DOHH2 (cell line): Measurements from ENCODE around the gene PDGFRA.

ENCODE experiments used
- H3F3A ChIP-seq: fragments of 200-600 bp; sonication (generic), shearing (Covaris generic); 2 replicates; pipeline ENCODE4 v1.6.0; 2016; ENCODE audit warnings: antibody characterized with exemption, mild to moderate bottlenecking; ENCODE audit not compliant: control insufficient read depth, insufficient read depth
- H3K27ac ChIP-seq: fragments of 200-600 bp; sonication (generic); 2 replicates; pipeline ENCODE4 v1.5.1; 2014; ENCODE audit warnings: low read depth, mild to moderate bottlenecking, low read length, moderate library complexity
- H3K27me3 ChIP-seq: fragments of 200-600 bp; sonication (generic); 2 replicates; pipeline ENCODE4 v1.6.1; 2014; ENCODE audit warnings: mild to moderate bottlenecking, low read length, mixed read lengths; ENCODE audit not compliant: control insufficient read depth
- H3K36me3 ChIP-seq: fragments of 200-600 bp; sonication (generic); 2 replicates; pipeline ENCODE4 v1.6.1; 2014; ENCODE audit warnings: mild to moderate bottlenecking, low read length, moderate library complexity, mixed read lengths; ENCODE audit not compliant: control insufficient read depth
- H3K4me1 ChIP-seq: fragments of 200-600 bp; sonication (generic); 2 replicates; pipeline ENCODE4 v1.6.1; 2014; ENCODE audit warnings: mild to moderate bottlenecking, low read length, mixed read lengths; ENCODE audit not compliant: control insufficient read depth
- H3K4me2 ChIP-seq: fragments of 200-600 bp; sonication (generic); 2 replicates; pipeline ENCODE4 v1.6.0; 2014; ENCODE audit warnings: mild to moderate bottlenecking, low read length, moderate library complexity
- H3K4me3 ChIP-seq: fragments of 200-600 bp; sonication (generic); 2 replicates; pipeline ENCODE4 v1.5.1; 2014; ENCODE audit warnings: mild to moderate bottlenecking, low read length, mixed read lengths
- H3K79me2 ChIP-seq: fragments of 200-600 bp; sonication (generic); 2 replicates; pipeline ENCODE4 v1.6.1; 2014; ENCODE audit warnings: mild to moderate bottlenecking, low read length, mixed read lengths; ENCODE audit not compliant: control insufficient read depth
- H3K9me2 ChIP-seq: fragments of 200-600 bp; sonication (generic); replicated peaks from 2 replicates; pipeline ENCODE4 v1.6.1; 2014; ENCODE audit warnings: mild to moderate bottlenecking, low read length, mixed read lengths; ENCODE audit not compliant: control insufficient read depth
- H3K9me3 ChIP-seq: fragments of 200-600 bp; sonication (generic); 2 replicates; pipeline ENCODE4 v1.6.1; 2014; ENCODE audit warnings: antibody characterized with exemption, low read length, mixed read lengths; ENCODE audit not compliant: control insufficient read depth, insufficient read depth
- H4K20me1 ChIP-seq: fragments of 200-600 bp; sonication (generic); 2 replicates; pipeline ENCODE4 v1.6.0; 2014; ENCODE audit warnings: low read depth, mild to moderate bottlenecking, antibody characterized with exemption, low read length, moderate library complexity; ENCODE audit not compliant: control insufficient read depth, insufficient read depth
- CTCF ChIP-seq: fragments of 200-600 bp; sonication (generic); IDR thresholded peaks from one replicate; pipeline ENCODE4 v1.5.1; 2014; ENCODE audit warnings: antibody characterized with exemption, mild to moderate bottlenecking, low read depth, low read length; ENCODE audit not compliant: poor library complexity, severe bottlenecking
- EZH2phosphoT487 ChIP-seq: fragments of 200-600 bp; sonication (generic); IDR thresholded peaks from 2 replicates; pipeline ENCODE4 v1.6.1; 2017; ENCODE audit warnings: borderline replicate concordance, mild to moderate bottlenecking, antibody characterized with exemption, low read length, moderate library complexity, mixed read lengths

PDGFRA gene

GRCh38 chr4:54256491-54257486 lies 27.7 kb downstream of the PDGFRA start:
- H3K9me2 ChIP-seq, result no peaks in the 10 kb centered on the region
- no peaks in the 10 kb centered on the region for H3K27me3 ChIP-seq
- H3F3A ChIP-seq, result no peaks in the 10 kb centered on the region
- no peak for TF ChIP-seq EZH2phosphoT487
- TF ChIP-seq CTCF, result no peak
- no peaks in the 10 kb centered on the region for H4K20me1 ChIP-seq
- H3K9me3 ChIP-seq, result no peaks in the 10 kb centered on the region; the same call in 1 of the 2 replicates
- H3K4me3 ChIP-seq, result no peak overlapping the region
- H3K4me2 ChIP-seq, result no peak overlapping the region
- no peaks in the 10 kb centered on the region for H3K36me3 ChIP-seq
- no peaks in the 10 kb centered on the region for H3K4me1 ChIP-seq
- no peak overlapping the region for H3K27ac ChIP-seq
- no peaks in the 10 kb centered on the region for H3K79me2 ChIP-seq

GRCh38 chr4:54265366-54265765 lies 36.3 kb downstream of the PDGFRA start:
- H3K9me2 ChIP-seq, result no peaks in the 10 kb centered on the region
- H4K20me1 ChIP-seq, result no peaks in the 10 kb centered on the region
- H3K9me3 ChIP-seq, result no peaks in the 10 kb centered on the region
- H3K4me2 ChIP-seq, result no peak overlapping the region
- no peaks in the 10 kb centered on the region for H3K36me3 ChIP-seq
- H3K79me2 ChIP-seq, result no peaks in the 10 kb centered on the region
- H3K4me3 ChIP-seq, result no peak overlapping the region
- TF ChIP-seq CTCF (no peak), EZH2phosphoT487 (no peak)
- no peak overlapping the region for H3K27ac ChIP-seq
- H3K4me1 ChIP-seq, result no peaks in the 10 kb centered on the region
- no peaks in the 10 kb centered on the region for H3F3A ChIP-seq
- no peaks in the 10 kb centered on the region for H3K27me3 ChIP-seq

GRCh38 chr4:54268151-54268550 lies 39.1 kb downstream of the PDGFRA start:
- Histone ChIP-seq H3K4me3 (no peak overlapping the region), H3K9me2 (no peaks in the 10 kb centered on the region), H3F3A (no peaks in the 10 kb centered on the region), H4K20me1 (no peaks in the 10 kb centered on the region), H3K27me3 (no peaks in the 10 kb centered on the region), H3K9me3 (no peaks in the 10 kb centered on the region), H3K27ac (no peak overlapping the region), H3K4me2 (no peak overlapping the region), H3K4me1 (no peaks in the 10 kb centered on the region), H3K79me2 (no peaks in the 10 kb centered on the region), H3K36me3 (no peaks in the 10 kb centered on the region)
- TF ChIP-seq CTCF, result no peak
- no peak for TF ChIP-seq EZH2phosphoT487
